Kasumi-1 (cell line): ENCODE data around the gene DDIT4.
A peak's percentile ranks its signal among the peaks of the same experiment; 100 is the strongest.
"Not testable (repeated sequence)": the region's sequence is repeated elsewhere in the genome, so short reads cannot be mapped to it uniquely, and the experiment has no call there.

ENCODE experiments used
- DNase-seq, 2 experiments: peaks; one replicate each; lab custom pipeline; 2025; lab: John Stamatoyannopoulos, UW

DDIT4 gene

GRCh38 chr10:72249176-72249862, 24.4 kb upstream of the DDIT4 start:
- not testable (repeated sequence) for DNase-seq

GRCh38 chr10:72250666-72251065, 23.1 kb upstream of the DDIT4 start:
- no peak for DNase-seq

- no peak for DNase-seq
These were observed 22.1 kb upstream of the DDIT4 start for GRCh38 chr10:72251635-72252034.

GRCh38 chr10:72252972-72253371, 20.8 kb upstream of the DDIT4 start:
- no peak for DNase-seq

GRCh38 chr10:72253578-72253977, 20.1 kb upstream of the DDIT4 start:
- no peak for DNase-seq

- DNase-seq, result peak; percentile 87 to 93
These were observed 18.7 kb upstream of the DDIT4 start for GRCh38 chr10:72254813-72255568.

- no peak for DNase-seq
These were observed 17.6 kb upstream of the DDIT4 start for GRCh38 chr10:72255977-72256729.

GRCh38 chr10:72257051-72257892, 16.5 kb upstream of the DDIT4 start:
- peak; percentile 90 for DNase-seq

GRCh38 chr10:72258617-72259016, 15.1 kb upstream of the DDIT4 start:
- no peak for DNase-seq

- DNase-seq, result no peak
These were observed 14.1 kb upstream of the DDIT4 start for GRCh38 chr10:72259491-72260238.

GRCh38 chr10:72260239-72260975, 13.3 kb upstream of the DDIT4 start:
- DNase-seq, result peak; percentile 67 to 71

GRCh38 chr10:72260976-72261783, 12.5 kb upstream of the DDIT4 start:
- DNase-seq, result peak; percentile 61 to 63

- DNase-seq, result no peak
These were observed 11.8 kb upstream of the DDIT4 start for GRCh38 chr10:72261784-72262404.

GRCh38 chr10:72263613-72264241, 10.0 kb upstream of the DDIT4 start:
- no peak for DNase-seq

GRCh38 chr10:72264536-72264935, 9.2 kb upstream of the DDIT4 start:
- no peak for DNase-seq

- no peak for DNase-seq
These were observed 8.2 kb upstream of the DDIT4 start for GRCh38 chr10:72265508-72265907.

GRCh38 chr10:72265990-72266865, 7.5 kb upstream of the DDIT4 start:
- no peak for DNase-seq

GRCh38 chr10:72267381-72267780, 6.3 kb upstream of the DDIT4 start:
- no peak for DNase-seq
